Endometrial microvascular endothelial cells (primary cell): Measurements from ENCODE around the gene NDUFV3. TPM values are rescaled to one million over a fixed set of nuclear protein-coding genes. Genes with fewer than 3 reads are reported as not detected.
"Not testable (repeated sequence)": the region's sequence is repeated elsewhere in the genome, so short reads cannot be mapped to it uniquely, and the experiment has no call there.

Experiments used
- in situ Hi-C: cut with HindIII; loops from 2 replicates; pipeline ENCODE4 v1.10.0; 2017; ENCODE audit warnings: low sequenced_read_pairs, low pct_unique_long_range_greater_than_20kb; ENCODE audit errors: inconsistent ontology term
- total RNA-seq: library from RNA; depleted of rRNA; stranded (reverse); fragments of >200 nt; gene quantifications from one replicate; pipeline ENCODE4 v1.2.3, GENCODE V29; 2015; ENCODE audit errors: inconsistent ontology term

Gene NDUFV3
- 62.9 TPM for total RNA-seq

- in situ Hi-C loops: no loop called here
Observed at GRCh38 chr21:42892931-42893755, at the start of gene NDUFV3. NDUFV3 (plus strand) TSS chr21:42893309; CDS start chr21:42893334, 25 bp downstream.

DNA sequence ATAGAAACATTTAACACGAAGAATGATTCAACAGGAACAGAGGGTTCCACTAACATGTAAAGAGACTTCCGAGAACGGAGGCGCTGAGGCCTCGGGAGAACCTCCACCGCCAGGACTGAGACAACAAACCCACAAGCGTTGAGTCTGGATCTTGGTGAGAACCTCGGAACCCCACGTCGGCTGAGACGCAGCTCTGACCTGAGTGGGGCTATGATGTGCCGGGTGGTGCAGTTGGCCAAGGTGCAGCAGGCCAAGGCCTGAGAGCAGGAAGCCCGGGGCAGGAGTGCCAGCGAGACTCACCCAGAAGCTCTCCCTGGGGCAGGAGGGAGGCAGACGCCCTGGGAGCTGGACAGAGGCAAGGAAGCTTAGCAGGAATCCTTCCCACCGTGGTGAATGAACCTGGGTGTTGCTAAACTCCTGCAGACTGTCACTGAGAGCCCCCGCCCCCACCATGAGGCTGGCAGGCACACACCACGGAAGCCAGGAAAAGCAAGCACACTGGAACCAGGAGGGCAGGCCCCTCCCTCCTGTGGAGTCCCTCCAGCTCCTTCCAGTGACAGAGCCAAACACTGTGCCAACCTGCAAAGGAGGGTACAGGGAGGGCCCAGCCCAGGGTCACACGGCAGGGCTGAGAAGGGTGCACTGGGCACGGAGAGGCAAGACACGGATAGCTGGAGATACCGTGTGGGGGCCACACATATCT is 48.5 kb upstream of the NDUFV3 start:
- in situ Hi-C loops: no loop called here

- in situ Hi-C loops: no loop called here
Observed at GRCh38 chr21:42845296-42845965, 47.7 kb upstream of the NDUFV3 start.

DNA sequence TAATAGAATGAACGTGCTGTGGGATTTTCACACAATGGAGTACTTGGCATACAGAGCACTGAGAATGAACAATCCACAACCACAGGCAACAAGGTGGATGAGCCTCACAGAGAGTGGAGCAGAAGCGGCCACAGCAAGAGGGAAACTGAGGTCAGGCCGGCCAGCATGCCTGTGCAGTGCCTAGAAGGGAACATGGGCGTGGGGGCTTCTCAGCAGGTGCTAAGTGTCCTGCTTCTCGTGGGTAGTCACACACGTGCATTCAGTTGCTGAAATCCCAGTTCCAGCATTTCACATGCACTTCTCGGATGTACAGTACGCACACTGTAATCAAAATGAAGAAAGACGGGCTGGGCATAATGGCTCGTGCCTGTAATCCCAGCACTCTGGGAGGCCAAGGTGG is 46.9 kb upstream of the NDUFV3 start:
- in situ Hi-C loops: no loop called here

DNA sequence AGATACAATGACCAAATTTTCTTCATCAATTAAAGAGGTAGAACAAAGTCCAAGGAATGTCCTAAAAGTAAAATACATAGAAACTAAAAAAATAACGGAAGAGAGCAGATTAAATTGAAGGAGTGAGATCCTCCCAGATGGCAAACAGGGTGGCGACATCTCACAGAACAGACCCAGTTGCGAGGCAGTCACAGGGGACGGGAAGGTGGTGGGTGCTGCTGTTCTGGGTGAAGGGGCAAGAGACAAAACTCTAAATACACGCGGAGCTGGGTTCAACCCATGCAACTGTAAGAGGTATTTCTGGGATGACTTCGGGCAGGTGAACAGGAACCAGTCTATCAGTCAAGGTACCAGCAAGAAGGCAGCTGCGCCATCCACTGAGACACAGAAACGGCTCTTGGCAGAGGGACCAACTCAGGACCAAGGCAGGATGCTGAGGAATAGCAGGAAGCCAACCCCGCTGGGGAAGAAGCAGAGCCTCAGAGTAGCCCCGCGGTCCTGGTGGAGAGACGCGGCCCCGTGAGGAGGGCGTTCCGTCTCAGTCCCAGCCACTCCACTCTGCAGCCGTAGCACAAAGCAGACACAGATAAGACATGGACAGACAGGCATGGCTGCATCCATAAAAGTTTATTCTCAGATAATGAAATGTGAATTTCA is 45.9 kb upstream of the NDUFV3 start:
- in situ Hi-C loops: no loop called here

DNA sequence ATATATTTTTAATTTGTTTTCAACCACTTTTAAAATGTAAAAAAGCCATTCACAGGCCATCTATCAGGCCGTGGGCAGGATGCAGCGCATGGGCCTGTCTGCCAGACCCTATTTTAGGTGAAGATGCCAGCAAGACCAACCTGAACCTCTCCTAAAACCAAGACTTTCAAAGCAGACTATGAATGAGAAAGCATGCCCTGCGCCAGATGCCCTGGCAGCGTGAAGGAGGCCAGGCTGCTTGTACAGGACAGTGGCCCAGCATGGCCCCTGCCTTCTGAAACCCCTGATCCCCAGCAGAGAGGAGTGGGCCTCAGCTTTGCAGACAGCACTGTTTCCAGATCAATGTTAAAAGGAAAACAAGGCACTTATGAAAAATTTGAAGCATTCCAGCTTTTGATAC is 45.4 kb upstream of the NDUFV3 start:
- in situ Hi-C loops: no loop called here

DNA sequence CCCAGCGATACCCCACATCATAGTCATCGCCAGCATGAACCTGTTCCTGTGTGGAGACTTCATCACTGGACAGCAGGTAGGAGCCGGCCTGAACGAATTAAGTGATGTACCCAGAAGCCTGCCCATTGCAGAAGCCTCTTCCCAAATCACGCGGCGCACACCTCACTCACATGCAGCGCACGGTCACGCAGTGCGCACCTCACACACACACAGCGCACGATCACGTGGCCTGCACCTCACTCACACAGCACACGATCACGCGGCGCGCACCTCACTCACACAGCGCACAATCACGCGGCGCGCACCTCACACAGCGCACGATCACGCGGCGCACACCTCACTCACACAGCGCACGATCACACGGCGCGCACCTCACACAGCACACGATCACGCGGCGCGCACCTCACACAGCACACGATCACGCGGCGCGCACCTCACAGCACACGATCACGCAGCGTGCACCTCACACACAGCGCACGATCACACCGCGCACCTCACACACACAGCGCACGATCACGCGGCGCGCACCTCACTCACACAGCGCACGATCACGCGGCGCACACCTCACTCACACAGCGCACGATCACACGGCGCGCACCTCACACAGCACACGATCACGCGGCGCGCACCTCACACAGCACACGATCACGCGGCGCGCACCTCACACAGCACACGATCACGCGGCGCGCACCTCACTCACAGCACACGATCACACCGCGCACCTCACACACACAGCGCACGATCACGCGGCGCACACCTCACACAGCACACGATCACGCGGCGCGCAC is 44.8 kb upstream of the NDUFV3 start:
- in situ Hi-C loops: not testable (repeated sequence)

DNA sequence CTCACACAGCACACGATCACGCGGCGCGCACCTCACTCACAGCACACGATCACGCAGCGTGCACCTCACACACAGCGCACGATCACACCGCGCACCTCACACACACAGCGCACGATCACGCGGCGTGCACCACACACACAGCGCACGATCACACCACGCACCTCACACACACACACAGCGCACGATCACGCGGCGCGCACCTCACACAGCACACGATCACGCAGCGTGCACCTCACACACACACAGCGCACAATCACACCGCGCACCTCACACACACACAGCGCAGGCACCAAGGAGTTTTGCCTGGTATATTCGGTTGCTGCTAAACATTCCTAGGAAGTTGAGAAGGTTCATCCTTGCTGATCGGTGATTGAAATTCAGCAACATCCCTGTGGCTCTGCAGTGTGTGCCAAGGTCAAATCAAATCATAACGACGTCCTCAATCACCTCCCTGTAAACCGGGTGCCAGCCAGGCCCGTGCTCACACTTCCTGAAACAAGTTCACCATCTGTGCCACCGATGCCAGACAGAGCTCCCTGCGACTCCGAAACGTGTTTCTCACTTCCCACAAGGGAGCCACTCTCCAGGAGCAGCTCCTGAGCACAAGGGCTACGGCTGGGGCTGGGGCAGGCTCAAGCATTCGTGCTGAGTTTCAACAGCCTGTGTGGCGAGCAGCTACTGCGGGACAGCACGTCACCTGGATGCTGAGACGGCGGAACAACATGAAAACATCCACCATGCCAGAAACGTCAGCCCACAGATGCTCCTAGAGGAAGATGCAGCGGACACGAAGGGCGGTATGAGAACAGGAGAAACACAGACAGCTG is 44.0 kb upstream of the NDUFV3 start:
- in situ Hi-C loops: no loop called here

GRCh38 chr21:42849759-42850412 is 43.2 kb upstream of the NDUFV3 start:
- in situ Hi-C loops: no loop called here

DNA sequence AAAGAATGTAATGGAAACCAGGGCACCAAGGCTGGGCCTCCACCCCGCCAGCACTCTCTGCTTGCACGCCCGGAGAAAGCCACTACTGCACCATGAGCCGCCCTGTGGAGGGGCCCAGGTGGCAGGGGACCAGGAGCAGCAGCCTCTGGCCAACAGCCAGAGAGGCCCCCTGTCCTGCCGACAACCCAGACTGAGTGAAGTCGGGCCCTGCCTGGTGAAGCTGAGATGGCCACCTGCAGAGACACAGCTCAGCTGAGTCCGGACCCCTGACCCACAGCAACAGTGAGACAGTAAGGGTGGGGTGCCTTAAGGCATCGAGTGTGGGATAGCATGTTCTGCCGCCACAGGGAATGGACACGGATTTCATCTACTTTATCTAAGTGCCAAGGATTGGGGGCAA is 42.6 kb upstream of the NDUFV3 start:
- in situ Hi-C loops: no loop called here

- in situ Hi-C loops: no loop called here
Observed at GRCh38 chr21:42850866-42851391, 42.2 kb upstream of the NDUFV3 start.

- in situ Hi-C loops: no loop called here
Observed at GRCh38 chr21:42851812-42852665, 41.1 kb upstream of the NDUFV3 start.

GRCh38 chr21:42852925-42853570 is 40.1 kb upstream of the NDUFV3 start:
- in situ Hi-C loops: no loop called here

- in situ Hi-C loops: no loop called here
Observed at GRCh38 chr21:42853621-42854020, 39.5 kb upstream of the NDUFV3 start.

DNA sequence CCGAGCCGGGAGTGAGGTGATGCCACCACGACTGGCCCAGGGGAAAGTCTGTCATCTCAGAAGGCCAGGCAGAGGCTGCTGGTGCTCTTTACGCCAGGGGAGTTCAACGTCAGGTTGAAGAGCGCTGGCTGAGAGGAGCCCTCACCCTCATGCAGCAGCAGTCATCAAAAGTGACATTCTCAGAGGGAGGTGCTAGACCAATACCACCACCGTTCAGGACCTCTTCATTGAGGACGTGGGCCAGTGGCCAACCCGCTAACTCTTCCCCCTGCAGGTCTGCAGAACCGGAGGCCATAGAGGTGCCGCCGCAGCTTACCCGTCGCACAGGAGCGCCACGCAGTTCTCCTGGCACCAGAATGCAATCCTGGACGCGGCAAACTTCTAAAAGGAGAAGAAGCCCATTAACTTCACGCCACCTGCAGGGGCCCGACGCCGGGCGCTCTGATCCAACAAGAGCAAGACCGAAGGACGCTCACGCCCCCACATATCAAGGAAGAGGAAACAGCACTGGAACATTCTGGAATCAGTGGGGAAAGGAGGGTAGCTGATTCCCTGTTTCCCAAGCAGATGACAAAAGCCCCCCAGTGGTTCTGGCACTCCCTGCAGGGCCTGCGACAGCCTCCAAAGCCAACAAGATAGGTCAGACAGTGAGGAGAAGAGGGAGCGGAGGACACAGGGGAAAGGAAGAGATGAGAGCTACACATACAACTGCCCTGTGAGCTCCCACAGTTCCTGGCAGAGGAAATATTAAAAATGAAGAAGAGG is 38.7 kb upstream of the NDUFV3 start:
- in situ Hi-C loops: no loop called here
